ENCODE measurements around the gene UXS1.

UXS1 gene

GRCh38 chr2:106187273-106187891 lies 6.7 kb downstream of the UXS1 start:
- no peak for DNase-seq

- no peak for DNase-seq
Measured at GRCh38 chr2:106185475-106186184, 8.5 kb downstream of the UXS1 start.

- no peak for DNase-seq
Measured at GRCh38 chr2:106184857-106185256, 9.2 kb downstream of the UXS1 start.

- no peak for DNase-seq
Measured at GRCh38 chr2:106184394-106184793, 9.7 kb downstream of the UXS1 start.

- DNase-seq: no peak
Measured at GRCh38 chr2:106183101-106183696, 10.9 kb downstream of the UXS1 start.

- no peak for DNase-seq
Measured at GRCh38 chr2:106181064-106181463, 13.0 kb downstream of the UXS1 start.

GRCh38 chr2:106180602-106181001 lies 13.5 kb downstream of the UXS1 start:
- DNase-seq: no peak

- DNase-seq: no peak
Measured at GRCh38 chr2:106178716-106179115, 15.4 kb downstream of the UXS1 start.

- no peak for DNase-seq
Measured at GRCh38 chr2:106177581-106177980, 16.5 kb downstream of the UXS1 start.

- DNase-seq: no peak
Measured at GRCh38 chr2:106176446-106177099, 17.5 kb downstream of the UXS1 start.

GRCh38 chr2:106175086-106175850 lies 18.8 kb downstream of the UXS1 start:
- DNase-seq: no peak

GRCh38 chr2:106174056-106174455 lies 20.0 kb downstream of the UXS1 start:
- DNase-seq: no peak

GRCh38 chr2:106172649-106173048 lies 21.5 kb downstream of the UXS1 start:
- no peak for DNase-seq

GRCh38 chr2:106168657-106169056 lies 25.4 kb downstream of the UXS1 start:
- DNase-seq: no peak

GRCh38 chr2:106167067-106167466 lies 27.0 kb downstream of the UXS1 start:
- DNase-seq: no peak

GRCh38 chr2:106165561-106165960 lies 28.5 kb downstream of the UXS1 start:
- no peak for DNase-seq

GRCh38 chr2:106165029-106165428 lies 29.1 kb downstream of the UXS1 start:
- no peak for DNase-seq

GRCh38 chr2:106163948-106164545 lies 30.1 kb downstream of the UXS1 start:
- DNase-seq: no peak

- no peak for DNase-seq
Measured at GRCh38 chr2:106161938-106162820, 31.9 kb downstream of the UXS1 start.

- no peak for DNase-seq
Measured at GRCh38 chr2:106161341-106161740, 32.8 kb downstream of the UXS1 start.

- DNase-seq: no peak
Measured at GRCh38 chr2:106160786-106161261, 33.3 kb downstream of the UXS1 start.

Measured in NCI-H1417 treated with DMSO at 0.1 percent for 48 hours (cell line).